Measurements from ENCODE around the gene HTR4.

GRCh38 chr5:148586796-148587195 is 67.5 kb downstream of the HTR4 start:
- TF ChIP-seq CTCF (IDR thresholded peaks at IDR 0.05) (no peak), POLR2A (IDR thresholded peaks at IDR 0.05) (no peak)

Data from tibial nerve (tissue), 3 donors.